Measurements from ENCODE around the gene RBAK.
"Not testable (repeated sequence)": the region's sequence is repeated elsewhere in the genome, so short reads cannot be mapped to it uniquely, and the experiment has no call there.

Gene RBAK

GRCh38 chr7:5053175-5053574 is 7.5 kb downstream of the RBAK start:
- DNase-seq, result no peak

- DNase-seq, result no peak
These were observed 18.0 kb downstream of the RBAK start for GRCh38 chr7:5063698-5064097.

- DNase-seq, result no peak
These were observed 18.9 kb downstream of the RBAK start for GRCh38 chr7:5064391-5065106.

- no peak for DNase-seq
These were observed 19.4 kb downstream of the RBAK start for GRCh38 chr7:5065107-5065407.

- no peak for DNase-seq
These were observed 22.9 kb downstream of the RBAK start for GRCh38 chr7:5068521-5068920.

GRCh38 chr7:5070206-5070605 is 24.5 kb downstream of the RBAK start:
- no peak for DNase-seq

GRCh38 chr7:5075187-5075586 is 29.5 kb downstream of the RBAK start:
- DNase-seq, result not testable (repeated sequence)

- DNase-seq, result no peak
These were observed 32.1 kb downstream of the RBAK start for GRCh38 chr7:5077740-5078139.

GRCh38 chr7:5082806-5083205 is 37.1 kb downstream of the RBAK start:
- no peak for DNase-seq

GRCh38 chr7:5083311-5083711 is 37.7 kb downstream of the RBAK start:
- no peak for DNase-seq

- DNase-seq, result no peak
These were observed 40.6 kb downstream of the RBAK start for GRCh38 chr7:5086256-5086655.

- not testable (repeated sequence) for DNase-seq
These were observed 42.7 kb downstream of the RBAK start for GRCh38 chr7:5088228-5088833.

GRCh38 chr7:5088906-5089305 is 43.2 kb downstream of the RBAK start:
- DNase-seq, result no peak

- no peak for DNase-seq
These were observed 48.3 kb downstream of the RBAK start for GRCh38 chr7:5093948-5094347.

GRCh38 chr7:5094641-5095040 is 49.0 kb downstream of the RBAK start:
- DNase-seq, result no peak

- DNase-seq, result no peak
These were observed 70.7 kb downstream of the RBAK start for GRCh38 chr7:5116359-5116758.

- DNase-seq, result no peak
These were observed 71.7 kb downstream of the RBAK start for GRCh38 chr7:5117095-5117970.

Measured in activated naive CD4-positive, alpha-beta T cell treated with anti-CD3 and anti-CD28 coated beads, Interleukin-2, amount 50 U/mL, for 16 hours (primary cell).